ENCODE measurements around the gene TMEM47. TPM values are rescaled to one million over a fixed set of nuclear protein-coding genes. Genes with fewer than 3 reads are reported as not detected.

The TMEM47 gene
- total RNA-seq: 1.6 and 5.8 TPM in 2 replicates

GRCh38 chrX:34656842-34657725 lies at the start of gene TMEM47:
Gene TMEM47, minus strand, starts transcription at chrX:34657285. Its CDS starts 256 bp downstream, at chrX:34657029.

Data from hair follicular keratinocyte (primary cell).